GM10248 (cell line): ENCODE data around the gene ADGRD1.
A peak's percentile ranks its signal among the peaks of the same experiment; 100 is the strongest.
"Not testable (repeated sequence)": the region's sequence is repeated elsewhere in the genome, so short reads cannot be mapped to it uniquely, and the experiment has no call there.

ENCODE experiments used
- CTCF ChIA-PET: fragments of 300-600 bp; sonication (Branson Sonifier 250); formaldehyde crosslinking; extraction: SDS; loops from one replicate; lab custom pipeline; 2021; ENCODE audit warnings: antibody characterized with exemption; lab: Yijun Ruan, JAX
- POLR2A ChIA-PET: fragments of 350-650 bp; sonication (Branson Sonifier 250); formaldehyde crosslinking; extraction: SDS; loops from one replicate; lab custom pipeline; 2020; ENCODE audit warnings: antibody characterized with exemption; lab: Yijun Ruan, JAX
- DNase-seq: peaks from one replicate; pipeline ENCODE4 v3.0.0; 2012; ENCODE audit errors: extremely low spot score
- CTCF ChIP-seq: IDR thresholded peaks from 2 replicates; pipeline ENCODE4 v1.5.1; 2012; ENCODE audit warnings: mild to moderate bottlenecking, low read depth; ENCODE audit errors: extremely low read depth, missing control alignments, control extremely low read depth

The ADGRD1 gene

GRCh38 chr12:130953771-130954543 lies at the start of gene ADGRD1:
ADGRD1 (plus strand) TSS chr12:130953907; CDS start chr12:130954466, 559 bp downstream.
- CTCF ChIA-PET: interaction anchor here (0.9 kb wide), 1 partner anchor 94 kb away, joined by 3 read pairs; no protein-coding TSS in a partner anchor

GRCh38 chr12:130904064-130904463 lies 49.6 kb upstream of the ADGRD1 start:
- no peak for TF ChIP-seq CTCF
- ChIA-PET CTCF (no interaction called here), POLR2A (no interaction called here)

More at GRCh38 chr12:130953771-130954543, at the start of gene ADGRD1:
- TF ChIP-seq CTCF: no peak
- DNase-seq: peak; percentile 42
- POLR2A ChIA-PET: no interaction called here

GRCh38 chr12:130904936-130905455 lies 48.7 kb upstream of the ADGRD1 start:
- POLR2A ChIA-PET, DNase-seq: not testable (repeated sequence)
- CTCF ChIA-PET: interaction anchor here (1.4 kb wide), 1 partner anchor 12 kb away, joined by 3 read pairs; no protein-coding TSS in a partner anchor

More at GRCh38 chr12:130904064-130904463, 49.6 kb upstream of the ADGRD1 start:
- no peak for DNase-seq

GRCh38 chr12:130909111-130909510 lies 44.6 kb upstream of the ADGRD1 start:
- POLR2A ChIA-PET: no interaction called here
- TF ChIP-seq CTCF: no peak
- no peak for DNase-seq
- CTCF ChIA-PET: interaction anchor here (0.9 kb wide), 1 partner anchor 11 kb away, joined by 3 read pairs; no protein-coding TSS in a partner anchor

GRCh38 chr12:130911193-130911592 lies 42.5 kb upstream of the ADGRD1 start:
- CTCF ChIA-PET: no interaction called here
- POLR2A ChIA-PET: no interaction called here
- DNase-seq: no peak
- TF ChIP-seq CTCF: no peak

GRCh38 chr12:130911933-130912332 lies 41.8 kb upstream of the ADGRD1 start:
- TF ChIP-seq CTCF: no peak
- DNase-seq: no peak
- POLR2A ChIA-PET: no interaction called here
- CTCF ChIA-PET: no interaction called here
